NCI-H2171 treated with DMSO at 0.1 percent for 48 hours (cell line): ENCODE data around the gene SPIRE2.
"Not testable (repeated sequence)": the region's sequence is repeated elsewhere in the genome, so short reads cannot be mapped to it uniquely, and the experiment has no call there.

ENCODE experiments used
- DNase-seq: peaks from one replicate; lab custom pipeline; 2025; lab: John Stamatoyannopoulos, UW

SPIRE2 gene

GRCh38 chr16:89834813-89835363 is 6.6 kb downstream of the SPIRE2 start:
- not testable (repeated sequence) for DNase-seq

DNA sequence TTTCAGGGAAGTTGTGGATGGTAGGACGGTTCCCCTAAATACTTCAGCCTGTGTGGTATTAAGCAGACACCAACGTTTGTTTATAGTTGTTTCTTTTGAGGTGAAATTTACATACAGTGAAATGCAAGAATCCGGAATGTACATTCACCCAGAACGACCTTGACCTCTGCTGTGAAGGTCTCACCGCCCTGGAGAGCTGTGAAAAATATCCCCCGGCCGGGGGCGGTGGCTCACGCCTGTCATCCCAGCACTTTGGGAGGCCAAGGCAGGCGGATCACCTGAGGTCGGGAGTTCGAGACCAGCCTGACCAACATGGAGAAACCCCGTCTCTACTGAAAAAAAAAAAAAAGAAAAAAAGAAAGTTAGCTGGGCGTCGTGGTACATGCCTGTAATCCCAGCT is 8.2 kb downstream of the SPIRE2 start:
- not testable (repeated sequence) for DNase-seq

DNA sequence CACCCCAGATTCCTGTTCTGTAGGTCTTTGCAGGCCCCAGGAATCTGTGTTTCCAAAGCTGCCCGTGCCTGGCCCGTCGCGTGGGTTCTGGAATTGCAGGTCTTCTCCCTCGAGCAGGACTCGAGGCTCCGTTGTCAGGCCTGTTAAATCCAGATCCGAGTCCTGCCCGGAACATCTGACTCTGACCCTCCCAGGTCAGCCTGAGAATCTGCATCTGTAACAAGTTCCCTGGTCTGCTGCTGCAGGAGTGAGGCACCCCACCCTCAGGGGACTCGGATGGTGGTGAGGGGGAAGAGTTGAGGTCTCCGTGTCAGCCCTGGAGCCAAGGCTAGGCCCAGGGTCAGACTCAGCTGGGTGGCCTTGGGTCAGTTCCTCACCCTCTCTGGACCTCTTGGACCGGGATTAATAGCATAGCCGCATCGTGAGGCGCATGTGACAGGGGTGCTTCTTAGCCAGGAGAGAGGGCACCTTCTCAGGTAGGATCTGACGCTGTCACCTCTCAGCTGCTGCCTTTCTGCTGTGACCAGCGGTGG is 8.8 kb downstream of the SPIRE2 start:
- no peak for DNase-seq

- no peak for DNase-seq
Observed at GRCh38 chr16:89841275-89841674, 13.0 kb downstream of the SPIRE2 start.

DNA sequence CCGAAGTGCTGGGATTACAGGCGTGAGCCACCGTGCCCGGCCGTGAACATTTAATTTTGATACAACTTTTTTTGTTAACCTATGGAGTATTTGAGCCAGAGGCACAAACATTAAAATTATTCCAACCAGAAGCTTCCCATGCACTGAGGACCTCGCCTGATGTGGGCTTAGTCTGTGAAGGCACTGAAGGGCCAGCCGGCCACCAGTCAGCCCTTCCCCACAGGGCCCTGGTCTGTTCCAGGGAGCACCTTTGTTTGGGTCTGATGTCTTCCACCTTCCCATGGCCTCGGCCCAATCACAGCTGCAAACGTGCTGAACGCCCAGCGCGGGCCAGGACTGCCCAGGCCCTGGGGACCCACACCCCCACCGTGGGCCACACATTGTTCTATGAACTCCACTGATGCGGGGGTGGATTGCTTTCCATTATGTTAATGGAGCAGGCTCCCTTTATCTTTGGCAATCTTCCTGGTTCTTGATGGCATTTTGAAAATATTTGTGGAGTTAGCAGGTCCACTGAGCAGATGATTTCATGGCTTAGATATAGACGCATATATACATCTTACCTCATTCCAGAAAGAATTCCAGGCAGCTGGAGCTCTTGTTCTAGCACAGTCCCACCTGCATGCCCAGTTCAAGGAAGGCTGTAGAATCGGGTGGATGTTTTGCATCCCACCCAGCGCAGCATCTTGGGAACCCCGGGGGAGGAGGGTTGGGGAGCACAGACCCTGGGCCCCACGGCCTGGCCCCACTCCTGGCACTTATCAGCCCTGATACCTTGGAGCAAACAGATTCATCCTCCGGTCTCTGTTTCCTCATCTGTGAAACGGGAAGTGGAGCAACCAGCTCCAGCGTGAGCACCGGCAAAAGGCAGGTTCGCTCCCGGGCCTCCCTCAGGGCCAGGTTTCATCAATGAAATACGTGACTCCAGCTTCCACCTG is 14.5 kb downstream of the SPIRE2 start:
- DNase-seq = no peak

DNA sequence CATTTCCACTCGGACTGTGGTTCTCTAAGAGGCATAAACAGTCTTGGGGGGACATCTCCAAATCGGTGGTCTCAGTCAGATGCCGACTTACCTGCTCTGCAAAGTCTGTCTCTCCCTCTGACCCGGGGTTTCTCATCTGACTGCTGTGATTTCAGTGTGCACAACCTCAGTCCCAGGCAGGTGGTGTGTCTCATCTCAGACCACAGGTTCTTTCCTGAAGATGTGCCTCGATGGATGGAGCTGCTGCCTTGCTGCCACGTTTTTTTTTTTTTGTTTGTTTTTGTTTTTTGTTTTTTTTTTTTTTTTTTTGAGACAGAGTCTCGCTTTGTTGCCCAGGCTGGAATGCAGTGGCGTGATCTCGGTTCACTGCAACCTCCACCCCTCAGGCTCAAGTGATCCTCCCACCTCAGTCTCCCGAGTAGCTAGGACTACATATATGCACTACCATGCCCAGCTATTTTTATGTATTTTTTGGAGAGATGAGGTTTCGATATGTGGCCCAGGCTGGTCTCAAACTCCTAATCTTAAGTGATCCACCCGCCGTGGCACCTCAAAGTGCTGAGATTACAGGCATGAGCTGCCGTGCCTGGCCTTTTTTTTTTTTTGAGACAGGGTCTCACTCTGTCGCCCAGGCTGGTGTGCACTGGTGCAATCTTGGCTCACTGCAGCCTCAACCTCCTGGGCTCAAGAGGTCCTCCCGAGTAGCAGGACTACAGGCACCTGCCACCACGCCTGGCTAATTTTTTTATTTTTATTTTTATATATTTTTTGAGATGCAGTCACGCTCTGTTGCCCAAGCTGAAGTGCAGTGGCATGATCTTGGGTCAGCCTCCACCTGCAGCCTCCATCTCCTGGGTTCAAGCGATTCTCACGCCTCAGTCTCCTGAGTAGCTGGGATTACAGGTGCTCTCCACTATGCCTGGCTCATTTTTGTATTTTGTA is 15.4 kb downstream of the SPIRE2 start:
- no peak for DNase-seq

DNA sequence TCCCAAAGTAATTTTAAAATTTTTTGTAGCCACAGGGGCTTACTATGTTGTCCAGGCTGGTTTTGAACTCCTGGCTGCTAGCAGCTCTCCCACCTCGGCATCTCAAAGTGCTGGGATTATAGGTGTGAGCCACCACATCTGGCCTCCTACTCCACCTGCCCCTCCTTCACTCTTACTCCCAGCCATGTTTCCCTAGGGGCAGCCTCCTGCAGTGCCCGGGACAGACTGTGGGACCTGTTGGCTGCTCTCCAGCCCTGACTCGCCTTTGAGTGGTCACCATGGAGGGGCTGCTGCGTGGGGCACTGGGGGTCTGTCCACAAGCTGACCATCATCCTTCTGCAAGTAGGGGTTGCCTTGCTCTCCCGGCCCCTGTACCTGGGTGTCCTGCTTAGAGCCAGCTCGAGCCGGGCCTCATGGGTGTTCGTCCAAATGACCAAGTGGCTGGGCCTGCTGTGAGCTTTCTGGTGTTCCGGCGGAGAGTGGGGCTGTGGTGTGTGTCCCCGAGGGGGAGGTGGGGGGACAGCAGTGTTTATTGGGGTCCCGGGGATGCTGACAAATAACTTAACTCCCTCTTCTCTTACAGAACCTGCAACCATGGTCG is 16.6 kb downstream of the SPIRE2 start:
- DNase-seq = no peak

DNA sequence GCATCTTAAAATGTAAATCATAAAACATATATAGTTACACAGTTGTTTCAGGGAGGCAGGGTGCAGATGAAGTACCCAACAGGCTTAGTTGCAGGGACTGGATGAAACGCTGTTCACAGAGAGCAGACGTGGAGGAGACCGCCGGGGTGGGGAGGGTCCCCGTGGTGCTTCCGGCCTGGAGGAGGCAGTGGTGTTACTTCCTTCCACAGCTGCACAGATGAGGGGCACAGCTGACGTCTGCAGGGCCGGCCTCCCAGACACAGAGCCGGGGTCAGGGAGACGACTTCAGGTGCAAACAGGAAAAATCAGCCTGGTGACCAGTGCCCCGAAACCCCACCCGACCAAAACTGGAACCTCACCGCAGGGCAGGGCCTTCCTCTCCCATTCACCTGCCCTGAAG is 17.1 kb downstream of the SPIRE2 start:
- no peak for DNase-seq

GRCh38 chr16:89847051-89847939 is 19.0 kb downstream of the SPIRE2 start:
- DNase-seq = peak; percentile 33

DNA sequence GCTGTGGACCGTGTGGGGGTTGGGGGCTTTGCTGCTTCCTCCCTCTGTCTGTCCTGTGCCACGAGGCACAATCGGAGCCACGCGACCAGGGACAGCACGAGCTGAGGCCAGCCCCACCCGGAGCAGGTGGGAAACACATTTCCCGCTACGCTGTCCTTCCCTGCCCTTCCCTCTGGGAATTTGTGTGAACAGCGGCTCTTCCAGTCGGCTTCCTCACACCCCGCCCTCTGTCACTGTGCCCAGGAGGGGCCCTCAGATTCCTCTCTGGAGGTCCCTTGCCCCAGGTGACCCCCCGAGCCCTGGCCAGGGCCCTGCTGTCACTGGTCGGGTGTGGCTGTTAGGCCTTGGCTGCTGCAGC is 19.6 kb downstream of the SPIRE2 start:
- peak; percentile 40 for DNase-seq

DNA sequence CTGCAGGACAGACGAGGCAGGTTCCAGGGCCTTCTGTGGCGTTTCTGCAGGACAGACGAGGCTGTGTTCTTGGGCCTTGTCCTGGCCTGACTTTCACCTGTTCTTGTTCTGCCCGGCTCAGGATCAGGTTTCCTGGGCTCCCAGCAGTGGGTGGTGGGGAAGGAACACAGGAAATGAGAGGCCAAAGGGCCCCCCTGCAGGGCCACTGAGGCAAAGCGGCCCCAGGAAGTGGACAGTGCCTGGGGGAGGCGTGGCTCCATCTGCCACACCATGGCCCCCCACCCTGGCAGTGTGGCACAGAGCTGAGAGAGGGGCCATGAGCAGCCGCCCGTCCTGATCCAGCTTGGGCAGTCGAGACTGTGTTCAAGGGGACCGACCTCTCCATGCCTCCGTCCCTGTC is 20.7 kb downstream of the SPIRE2 start:
- no peak for DNase-seq

- no peak for DNase-seq
Observed at GRCh38 chr16:89853306-89853993, 25.2 kb downstream of the SPIRE2 start.

GRCh38 chr16:89855301-89855945 is 27.1 kb downstream of the SPIRE2 start:
- no peak for DNase-seq

GRCh38 chr16:89855986-89856385 is 27.7 kb downstream of the SPIRE2 start:
- no peak for DNase-seq

- DNase-seq = no peak
Observed at GRCh38 chr16:89858973-89859614, 30.8 kb downstream of the SPIRE2 start.

GRCh38 chr16:89859615-89860007 is 31.3 kb downstream of the SPIRE2 start:
- DNase-seq = no peak

DNA sequence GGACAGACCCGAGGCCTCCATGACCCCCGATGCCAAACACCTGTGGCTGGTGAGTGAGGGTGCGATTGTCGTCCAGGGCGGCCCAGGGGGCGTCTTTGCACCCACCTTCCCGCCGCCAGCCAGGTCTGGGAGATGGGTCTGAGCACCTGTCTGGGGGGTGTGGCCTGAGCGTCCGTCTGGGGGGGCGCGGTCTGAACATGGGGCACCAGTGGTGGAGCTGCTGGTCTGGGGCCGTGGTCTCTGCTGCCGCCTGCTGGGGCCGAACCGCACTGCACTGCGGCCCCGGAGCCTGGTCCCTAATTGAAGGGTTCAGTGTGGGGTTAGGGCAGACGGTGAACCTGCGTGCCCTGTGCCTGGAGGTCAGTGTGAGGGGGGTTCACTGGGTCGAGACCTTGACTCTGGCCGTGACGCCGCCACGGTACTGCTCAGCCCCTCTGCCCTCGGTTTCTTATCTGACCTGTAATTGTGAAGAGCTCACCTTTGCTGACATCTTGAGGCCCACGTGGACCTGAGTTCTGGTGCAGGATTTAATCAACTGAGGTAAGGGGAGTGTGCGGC is 32.6 kb downstream of the SPIRE2 start:
- DNase-seq = peak; percentile 49

GRCh38 chr16:89861648-89862047 is 33.4 kb downstream of the SPIRE2 start:
- DNase-seq = no peak

DNA sequence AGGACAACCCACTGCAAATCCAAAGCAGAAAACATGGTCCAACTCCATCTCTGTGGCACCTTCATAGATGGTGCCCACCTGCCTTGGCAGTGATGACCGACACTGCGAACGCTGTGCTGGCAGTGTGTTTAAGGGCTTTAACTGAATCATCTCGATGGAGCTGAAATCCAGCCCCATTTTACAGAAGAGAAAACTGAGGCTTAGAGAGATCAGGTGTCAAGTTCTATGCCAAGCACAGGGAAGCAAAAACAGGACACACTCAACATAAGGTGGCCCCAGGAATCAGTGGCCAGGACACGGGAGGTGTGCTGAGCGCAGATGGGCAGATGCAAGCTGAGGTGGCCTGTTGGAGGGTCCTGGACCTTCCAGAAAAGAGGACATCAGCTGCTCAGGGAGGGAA is 34.5 kb downstream of the SPIRE2 start:
- no peak for DNase-seq
